Panc1 (cell line): ENCODE results near the gene NOBOX. TPM values are rescaled to one million over a fixed set of nuclear protein-coding genes. Genes with fewer than 3 reads are reported as not detected.

ENCODE experiments used
- ATAC-seq: fragments of 200-7000 bp; cut with Tn5 transposase; 2 replicates; pipeline ENCODE4 v1.9.1; 2020; ENCODE audit warnings: mild to moderate bottlenecking, moderate library complexity
- BruUV-seq: library from RNA; stranded (reverse); fragments of 400-500 nt; replicated peaks from 2 replicates; lab custom pipeline; 2021; lab: Mats Ljungman, UMichigan
- CTCF ChIA-PET: fragments of 300-600 bp; sonication (Branson Sonifier 250); formaldehyde crosslinking; loops from one replicate; lab custom pipeline; 2022; ENCODE audit warnings: antibody characterized with exemption; lab: Charles Lee
- POLR2A ChIA-PET: fragments of 300-600 bp; sonication (Branson Sonifier 250); formaldehyde crosslinking; loops from one replicate; lab custom pipeline; 2022; ENCODE audit warnings: antibody characterized with exemption; lab: Charles Lee
- DNase-seq: peaks from one replicate; pipeline ENCODE4 v3.0.0-alpha.2; 2010; ENCODE audit warnings: low read depth, low spot score
- H3K27ac ChIP-seq: 2 replicates; pipeline ENCODE4 v1.5.1; 2011; ENCODE audit warnings: mild to moderate bottlenecking, low read length, inconsistent platforms
- H3K27me3 ChIP-seq: fragments of 200-500 bp; sonication (Bioruptor generic); 2 replicates; pipeline ENCODE4 v1.6.0; 2014; ENCODE audit warnings: low read length, inconsistent platforms; ENCODE audit not compliant: control insufficient read depth, insufficient read depth
- H3K36me3 ChIP-seq: fragments of 200-500 bp; sonication (Bioruptor generic); 2 replicates; pipeline ENCODE4 v1.5.1; 2014; ENCODE audit warnings: inconsistent platforms, mild to moderate bottlenecking, low read length, moderate library complexity; ENCODE audit not compliant: control insufficient read depth, insufficient read depth
- H3K4me1 ChIP-seq: 2 replicates; pipeline ENCODE4 v1.5.1; 2011; ENCODE audit warnings: inconsistent platforms, mild to moderate bottlenecking, low read length, moderate library complexity; ENCODE audit not compliant: control insufficient read depth, insufficient read depth
- H3K4me3 ChIP-seq, 2 experiments: 2 replicates each; pipeline ENCODE4 v1.5.1; 2011 to 2012; ENCODE audit warnings: low read depth in 2 of 2, low read length in 2 of 2, mild to moderate bottlenecking in 2 of 2, inconsistent platforms in 1 of 2, moderate library complexity in 1 of 2
- H3K9me3 ChIP-seq: fragments of 200-500 bp; sonication (Bioruptor generic); 2 replicates; pipeline ENCODE4 v1.5.1; 2014; ENCODE audit warnings: low read depth, mild to moderate bottlenecking, inconsistent platforms, low read length, moderate library complexity; ENCODE audit not compliant: control insufficient read depth, insufficient read depth
- CTCF ChIP-seq: fragments of 450-650 bp; IDR thresholded peaks from 2 replicates; pipeline ENCODE4 v1.5.1; 2017; ENCODE audit warnings: mild to moderate bottlenecking
- POLR2AphosphoS5 ChIP-seq: IDR thresholded peaks from 2 replicates; pipeline ENCODE4 v1.6.1; 2012; ENCODE audit warnings: mild to moderate bottlenecking, low read depth, low read length, moderate library complexity
- REST ChIP-seq, 2 experiments: IDR thresholded peaks; 2 replicates each; pipeline ENCODE4 v1.6.1; 2011 to 2012; ENCODE audit warnings: low read depth in 2 of 2, control low read depth in 1 of 2, low read length in 1 of 2, mild to moderate bottlenecking in 1 of 2, moderate library complexity in 1 of 2; ENCODE audit not compliant: insufficient read depth in 1 of 2
- SIN3A ChIP-seq: IDR thresholded peaks from 2 replicates; pipeline ENCODE4 v1.6.1; 2012; ENCODE audit warnings: low read depth, mild to moderate bottlenecking, low read length, moderate library complexity, borderline replicate concordance; ENCODE audit not compliant: insufficient read depth
- TCF7L2 ChIP-seq: IDR thresholded peaks from 2 replicates; pipeline ENCODE4 v1.6.1; 2011; ENCODE audit warnings: mild to moderate bottlenecking, low read depth, low read length, inconsistent platforms
- in situ Hi-C: cut with HindIII; loops from 2 replicates; pipeline ENCODE4 v1.10.0; 2016; ENCODE audit warnings: low sequenced_read_pairs, low pct_unique_long_range_greater_than_20kb
- intact Hi-C: fragments of 100-400 bp; cut with micrococcal nuclease; formaldehyde crosslinking; loops from one replicate; pipeline ENCODE4 v1.10.0; 2022; ENCODE audit not compliant: unreplicated experiment
- total RNA-seq: library from RNA; stranded (reverse); gene quantifications from one replicate; pipeline ENCODE4 v1.2.1, GENCODE V29; 2021; ENCODE audit not compliant: unreplicated experiment

The NOBOX gene
- total RNA-seq, 1 experiment from 2014 or later = not detected

GRCh38 chr7:144408121-144408520 lies 4.6 kb upstream of the NOBOX start:
- Histone ChIP-seq H3K4me1 (no peaks in the 10 kb centered on the region), H3K27ac (no peak overlapping the region), H3K4me3 (no peak overlapping the region), H3K36me3 (no peaks in the 10 kb centered on the region), H3K27me3 (0 out of 2 replicates have a peak, but pooled peaks cover 7% of the 10 kb centered on the region), H3K9me3 (no peaks in the 10 kb centered on the region)
- TF ChIP-seq SIN3A (no peak), REST (IDR thresholded peaks at IDR 0.05; ENCODE audit: insufficient read depth in 1 of 2, low read depth in 2 of 2, low read length in 1 of 2) (no peak), POLR2AphosphoS5 (no peak), CTCF (no peak), TCF7L2 (no peak)
- no TSS peak for BruUV-seq
- CTCF ChIA-PET = no interaction called here
- DNase-seq = no peak
- no peak for ATAC-seq
- POLR2A ChIA-PET = no interaction called here
- in situ Hi-C loops (no loop called here), intact Hi-C loops (no loop called here)

GRCh38 chr7:144407266-144407931 lies 3.9 kb upstream of the NOBOX start:
- H3K4me3 ChIP-seq = no peak overlapping the region
- ATAC-seq (no peak), DNase-seq (no peak)
- POLR2A ChIA-PET = no interaction called here
- H3K36me3 ChIP-seq = no peaks in the 10 kb centered on the region
- in situ Hi-C loops (no loop called here), intact Hi-C loops (no loop called here)
- BruUV-seq = no TSS peak
- no peaks in the 10 kb centered on the region for H3K9me3 ChIP-seq
- no peaks in the 10 kb centered on the region for H3K4me1 ChIP-seq
- H3K27me3 ChIP-seq = 0 out of 2 replicates have a peak, but pooled peaks cover 7% of the 10 kb centered on the region
- TF ChIP-seq POLR2AphosphoS5 = no peak
- no peak for TF ChIP-seq CTCF
- no peak for TF ChIP-seq TCF7L2
- no peak for TF ChIP-seq SIN3A
- TF ChIP-seq REST (IDR thresholded peaks at IDR 0.05; ENCODE audit: insufficient read depth in 1 of 2, low read depth in 2 of 2, low read length in 1 of 2) = no peak
- no peak overlapping the region for H3K27ac ChIP-seq
- CTCF ChIA-PET = no interaction called here
